Embryonic facial prominence (tissue), 1 donor: ENCODE measurements around the gene ZNF358.
"Not testable (repeated sequence)": the region's sequence is repeated elsewhere in the genome, so short reads cannot be mapped to it uniquely, and the experiment has no call there.

ENCODE experiments used
- DNase-seq: peaks from one replicate; pipeline ENCODE4 v3.0.0-alpha.2; 2016; ENCODE audit errors: extremely low spot score

The ZNF358 gene

GRCh38 chr19:7535998-7536695 is 20.2 kb downstream of the ZNF358 start:
- DNase-seq, result no peak

GRCh38 chr19:7538990-7539389 is 23.1 kb downstream of the ZNF358 start:
- not testable (repeated sequence) for DNase-seq

- no peak for DNase-seq
Observed at GRCh38 chr19:7539827-7540425, 24.0 kb downstream of the ZNF358 start.

GRCh38 chr19:7540761-7541474 is 25.0 kb downstream of the ZNF358 start:
- DNase-seq, result no peak

GRCh38 chr19:7541475-7541824 is 25.5 kb downstream of the ZNF358 start:
- no peak for DNase-seq

- DNase-seq, result no peak
Observed at GRCh38 chr19:7541828-7542443, 26.0 kb downstream of the ZNF358 start.

- no peak for DNase-seq
Observed at GRCh38 chr19:7542556-7543348, 26.8 kb downstream of the ZNF358 start.

- no peak for DNase-seq
Observed at GRCh38 chr19:7544626-7545025, 28.7 kb downstream of the ZNF358 start.

- no peak for DNase-seq
Observed at GRCh38 chr19:7545300-7545699, 29.4 kb downstream of the ZNF358 start.

- no peak for DNase-seq
Observed at GRCh38 chr19:7545904-7546303, 30.0 kb downstream of the ZNF358 start.

- no peak for DNase-seq
Observed at GRCh38 chr19:7547159-7547558, 31.3 kb downstream of the ZNF358 start.

- DNase-seq, result no peak
Observed at GRCh38 chr19:7549429-7550148, 33.7 kb downstream of the ZNF358 start.

GRCh38 chr19:7550169-7550770 is 34.4 kb downstream of the ZNF358 start:
- DNase-seq, result no peak

GRCh38 chr19:7550987-7551761 is 35.3 kb downstream of the ZNF358 start:
- peak; percentile 89 for DNase-seq

GRCh38 chr19:7552781-7553180 is 36.9 kb downstream of the ZNF358 start:
- no peak for DNase-seq

GRCh38 chr19:7554565-7554964 is 38.7 kb downstream of the ZNF358 start:
- no peak for DNase-seq

GRCh38 chr19:7554990-7555864 is 39.3 kb downstream of the ZNF358 start:
- DNase-seq, result no peak

GRCh38 chr19:7556696-7557315 is 40.9 kb downstream of the ZNF358 start:
- no peak for DNase-seq

GRCh38 chr19:7558667-7559066 is 42.8 kb downstream of the ZNF358 start:
- no peak for DNase-seq
